Activated T-helper 2 cell treated with anti-CD3 and anti-CD28 coated beads, Interferon-gamma antibody, Interleukin-2, Interleukin-4, amounts not matched to agents 10 μg/mL and 5 μg/mL and 100 μg/mL, durations not matched to agents 14 hours and 24 hours and 36 hours (primary cell): ENCODE measurements around the gene SGK1. TPM values are rescaled to one million over a fixed set of nuclear protein-coding genes. Genes with fewer than 3 reads are reported as not detected.
"Not testable (repeated sequence)": the region's sequence is repeated elsewhere in the genome, so short reads cannot be mapped to it uniquely, and the experiment has no call there.

ENCODE experiments used
- DNase-seq: peaks from one replicate; pipeline ENCODE4 v3.0.0; 2021; ENCODE audit warnings: low spot score
- H3K27ac Mint-ChIP-seq: one replicate; pipeline ENCODE4 v1.8.0; 2021; ENCODE audit warnings: mixed read lengths
- H3K27me3 Mint-ChIP-seq: one replicate; pipeline ENCODE4 v1.8.0; 2021; ENCODE audit warnings: low read depth, mixed read lengths
- H3K36me3 Mint-ChIP-seq: one replicate; pipeline ENCODE4 v1.8.0; 2021; ENCODE audit warnings: low read depth, mixed read lengths
- H3K4me1 Mint-ChIP-seq: one replicate; pipeline ENCODE4 v1.8.0; 2021; ENCODE audit warnings: low read depth, mixed read lengths
- H3K4me3 Mint-ChIP-seq: one replicate; pipeline ENCODE4 v1.8.0; 2021; ENCODE audit warnings: low read depth, mild to moderate bottlenecking, moderate library complexity, mixed read lengths
- H3K9me3 Mint-ChIP-seq: one replicate; pipeline ENCODE4 v1.8.0; 2021; ENCODE audit warnings: mixed read lengths
- intact Hi-C: fragments of 100-400 bp; cut with micrococcal nuclease; formaldehyde crosslinking; loops from one replicate; pipeline ENCODE4 v1.15.1; 2023
- total RNA-seq: library from RNA; stranded (reverse); gene quantifications from 2 replicates; pipeline ENCODE4 v1.2.3, GENCODE V29; 2022

Gene SGK1
- total RNA-seq, 1 donor from 2014 or later: 74.0 TPM

DNA sequence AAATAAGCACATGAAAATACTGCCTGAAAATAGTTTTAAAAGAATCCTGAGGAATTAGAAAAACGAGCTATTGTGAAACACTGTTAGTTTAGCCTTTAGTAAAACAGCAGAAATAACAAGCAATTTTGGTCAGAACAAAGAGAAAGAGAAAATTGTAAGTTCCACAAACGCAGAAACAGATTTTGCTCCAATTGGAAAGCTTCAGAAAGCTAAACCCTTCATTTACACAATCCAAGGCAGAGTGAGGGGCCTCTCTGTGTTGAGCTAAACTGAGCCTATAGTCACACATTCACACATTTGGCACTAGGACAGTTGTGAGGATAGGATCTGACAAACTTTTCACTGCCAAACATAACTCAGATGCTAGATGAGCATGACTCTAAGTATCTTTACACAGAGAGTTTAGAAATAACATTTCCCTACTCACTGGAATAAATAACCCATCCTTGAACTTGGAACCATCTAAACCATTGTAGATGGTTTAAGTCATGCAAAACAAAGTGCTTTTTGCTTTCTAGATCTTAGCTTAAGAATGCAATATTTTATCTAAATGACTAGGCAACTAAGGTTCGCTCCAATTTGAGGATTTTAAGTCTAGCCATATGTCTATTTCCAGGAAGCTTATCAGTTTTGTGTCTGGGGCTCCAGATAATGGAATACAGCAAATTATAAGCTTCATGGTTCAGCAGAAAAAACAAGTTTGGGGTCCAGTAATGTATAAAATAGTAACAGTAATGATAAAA, 122.6 kb downstream of the SGK1 start:
- Mint-ChIP-seq H3K9me3 (peaks cover 3% of the 10 kb centered on the region), H3K4me1 (peaks cover 24% of the 10 kb centered on the region), H3K4me3 (no peak overlapping the region), H3K36me3 (no peaks in the 10 kb centered on the region), H3K27me3 (no peaks in the 10 kb centered on the region), H3K27ac (no peak overlapping the region)
- intact Hi-C loops: loop anchor here (5.0 kb wide), 2 partner anchors 52 to 92 kb away; no protein-coding TSS in a partner anchor
- DNase-seq: no peak

DNA sequence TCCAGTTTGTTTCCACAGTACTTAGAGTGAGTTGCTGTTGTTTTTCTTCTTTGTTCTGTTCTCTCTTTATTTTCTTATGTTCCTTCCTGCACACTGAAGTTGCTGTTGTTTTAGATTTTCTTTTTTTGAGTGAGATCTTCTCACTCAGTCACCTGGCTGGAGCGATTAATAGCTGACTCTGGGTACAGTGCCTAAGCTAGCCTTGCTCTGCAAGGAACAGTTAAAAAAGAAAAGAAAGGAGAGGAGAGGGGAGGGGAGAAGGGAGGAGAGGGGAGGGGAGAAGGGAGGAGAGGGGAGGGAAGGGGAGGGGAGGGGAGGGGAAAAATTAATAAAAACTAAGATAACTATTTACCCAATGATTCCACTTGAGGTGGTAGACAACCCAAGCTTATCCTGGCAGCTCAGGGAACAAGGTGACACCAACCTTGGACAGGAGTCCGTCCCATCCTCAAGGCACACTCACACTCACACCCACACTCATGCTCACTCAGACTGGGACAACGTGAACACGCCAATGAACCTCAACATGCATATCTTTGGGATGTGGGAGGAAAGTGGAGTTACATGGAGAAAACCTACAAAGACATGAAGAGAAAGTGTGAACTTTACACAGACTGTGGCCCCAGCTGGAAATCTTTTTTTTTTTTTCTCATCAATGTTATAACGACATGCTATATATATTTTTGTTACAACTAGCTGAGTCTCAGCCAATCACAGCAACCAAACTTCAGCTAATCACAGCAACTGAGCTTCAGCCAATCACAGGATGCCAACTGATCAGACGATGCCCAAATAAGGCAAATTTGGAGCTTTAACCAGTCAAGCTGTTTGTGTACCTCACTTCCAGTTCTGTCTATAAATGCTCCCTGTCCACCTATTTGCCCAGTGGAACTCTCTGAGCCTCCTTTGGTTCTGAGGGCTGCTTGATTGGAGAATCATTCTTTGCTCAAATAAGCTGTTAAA, 124.1 kb downstream of the SGK1 start:
- Mint-ChIP-seq H3K27ac (no peak overlapping the region), H3K27me3 (no peaks in the 10 kb centered on the region), H3K4me1 (peaks cover 18% of the 10 kb centered on the region), H3K4me3 (no peak overlapping the region), H3K36me3 (no peaks in the 10 kb centered on the region), H3K9me3 (peaks cover 3% of the 10 kb centered on the region)
- DNase-seq: no peak
- intact Hi-C loops: no loop called here

DNA sequence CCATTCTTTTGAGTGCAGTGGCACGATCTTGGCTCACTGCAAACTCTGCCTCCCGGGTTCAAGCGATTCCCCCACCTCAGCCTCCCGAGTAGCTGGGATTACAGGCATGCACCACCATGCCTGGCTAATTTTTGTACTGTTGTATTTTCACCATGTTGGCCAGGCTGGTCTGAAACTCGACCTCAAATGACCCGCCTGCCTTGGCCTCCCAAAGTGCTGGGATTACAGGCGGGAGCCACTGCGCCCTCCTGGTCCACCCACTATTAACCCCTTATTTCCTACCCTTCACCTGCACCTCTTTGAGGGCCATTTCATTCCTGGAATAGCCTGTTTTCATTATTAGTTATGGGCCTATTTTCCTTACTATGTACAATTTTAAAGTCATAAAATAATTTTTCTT, 125.3 kb downstream of the SGK1 start:
- H3K9me3 Mint-ChIP-seq, H3K27me3 Mint-ChIP-seq, intact Hi-C loops, H3K36me3 Mint-ChIP-seq, H3K27ac Mint-ChIP-seq, H3K4me3 Mint-ChIP-seq, DNase-seq: not testable (repeated sequence)
- H3K4me1 Mint-ChIP-seq: peaks cover 17% of the 10 kb centered on the region

DNA sequence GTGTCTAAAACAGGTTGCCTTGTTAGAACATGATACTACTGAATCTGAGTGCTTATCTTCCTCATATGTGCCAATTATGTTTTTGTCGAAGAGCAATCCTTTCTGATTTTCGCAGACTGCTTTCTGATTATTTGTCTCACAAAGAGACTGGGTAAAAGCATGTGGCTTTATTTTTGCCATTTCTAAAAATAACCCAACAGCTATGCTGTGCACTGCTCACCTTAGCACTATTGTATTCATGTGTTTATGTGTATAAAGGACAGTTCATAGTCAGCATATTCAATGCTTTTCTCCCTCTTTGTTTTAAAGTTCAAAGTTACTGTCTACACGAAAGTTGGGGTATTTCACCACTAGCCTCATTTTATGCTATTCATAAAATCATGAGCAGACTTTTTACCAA, 127.0 kb downstream of the SGK1 start:
- intact Hi-C loops: no loop called here
- H3K9me3 Mint-ChIP-seq: no peaks in the 10 kb centered on the region
- no peaks in the 10 kb centered on the region for H3K36me3 Mint-ChIP-seq
- no peak overlapping the region for H3K27ac Mint-ChIP-seq
- peaks cover 9% of the 10 kb centered on the region for H3K4me1 Mint-ChIP-seq
- no peaks in the 10 kb centered on the region for H3K27me3 Mint-ChIP-seq
- no peak overlapping the region for H3K4me3 Mint-ChIP-seq
- no peak for DNase-seq

DNA sequence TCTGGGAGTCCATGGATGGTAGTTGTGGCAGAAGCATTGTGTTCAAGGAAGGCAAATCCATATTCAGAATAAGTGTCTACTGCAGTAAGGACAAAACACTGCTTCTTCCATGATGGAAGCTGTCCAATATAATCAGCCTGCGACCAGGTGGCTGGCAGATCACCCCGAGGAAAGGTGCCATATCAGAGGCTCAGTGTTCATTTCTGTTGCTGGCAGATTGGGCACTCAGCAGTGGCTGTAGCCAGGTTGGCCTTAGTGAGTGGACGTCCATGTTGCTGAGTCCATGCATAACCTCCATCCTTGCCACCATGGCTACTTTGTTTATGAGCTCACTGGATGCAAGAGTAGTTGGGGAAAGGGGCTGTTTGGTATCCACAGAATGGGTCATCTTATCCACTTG, 130.2 kb downstream of the SGK1 start:
- no peaks in the 10 kb centered on the region for H3K36me3 Mint-ChIP-seq
- no peak overlapping the region for H3K4me3 Mint-ChIP-seq
- H3K4me1 Mint-ChIP-seq: peaks cover 2% of the 10 kb centered on the region
- no peak overlapping the region for H3K27ac Mint-ChIP-seq
- H3K9me3 Mint-ChIP-seq: no peaks in the 10 kb centered on the region
- DNase-seq: no peak
- no peaks in the 10 kb centered on the region for H3K27me3 Mint-ChIP-seq
- intact Hi-C loops: no loop called here

DNA sequence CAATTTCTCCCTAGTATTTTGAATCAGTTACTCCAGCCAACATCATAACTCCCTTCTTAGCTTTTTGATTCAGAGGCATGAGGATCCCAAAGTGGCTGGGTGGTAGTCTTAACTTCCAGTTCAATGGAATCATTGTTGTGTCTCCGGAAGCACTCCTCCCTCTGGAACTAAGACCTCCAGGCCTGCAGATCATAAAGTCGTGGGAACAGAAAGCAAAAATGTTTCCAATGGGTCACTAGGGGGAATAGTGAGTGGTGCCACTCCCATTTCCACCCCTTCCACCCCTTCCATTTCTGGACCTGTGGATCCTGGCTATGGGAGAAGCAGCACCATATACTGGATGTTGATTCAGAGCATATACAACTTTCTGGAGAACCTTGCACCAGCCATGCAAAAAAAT, 130.8 kb downstream of the SGK1 start:
- intact Hi-C loops: no loop called here
- Mint-ChIP-seq H3K4me1 (peaks cover 2% of the 10 kb centered on the region), H3K36me3 (no peaks in the 10 kb centered on the region), H3K4me3 (no peak overlapping the region), H3K27me3 (no peaks in the 10 kb centered on the region), H3K27ac (no peak overlapping the region), H3K9me3 (no peaks in the 10 kb centered on the region)
- DNase-seq: no peak

DNA sequence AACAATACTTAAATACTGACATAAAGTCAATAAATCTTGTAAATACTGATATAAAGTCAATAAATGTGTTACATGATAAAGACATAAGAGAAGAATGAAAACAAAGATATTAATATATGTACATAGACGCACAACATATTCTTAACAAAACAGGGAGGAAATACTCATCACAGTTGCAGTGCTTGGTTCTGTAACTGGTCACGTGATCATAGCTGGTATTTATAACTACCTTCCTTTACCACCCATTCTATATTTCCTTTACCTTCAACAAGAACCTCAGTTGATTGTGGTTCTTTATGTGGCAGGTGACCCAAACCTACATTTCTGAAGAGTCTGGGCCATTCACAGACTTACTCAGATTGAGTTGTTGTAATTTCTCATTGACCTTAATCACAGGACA, 131.6 kb downstream of the SGK1 start:
- no peak overlapping the region for H3K27ac Mint-ChIP-seq
- DNase-seq: no peak
- H3K4me1 Mint-ChIP-seq: peaks cover 2% of the 10 kb centered on the region
- no peaks in the 10 kb centered on the region for H3K27me3 Mint-ChIP-seq
- intact Hi-C loops: no loop called here
- no peaks in the 10 kb centered on the region for H3K9me3 Mint-ChIP-seq
- no peaks in the 10 kb centered on the region for H3K36me3 Mint-ChIP-seq
- H3K4me3 Mint-ChIP-seq: no peak overlapping the region

DNA sequence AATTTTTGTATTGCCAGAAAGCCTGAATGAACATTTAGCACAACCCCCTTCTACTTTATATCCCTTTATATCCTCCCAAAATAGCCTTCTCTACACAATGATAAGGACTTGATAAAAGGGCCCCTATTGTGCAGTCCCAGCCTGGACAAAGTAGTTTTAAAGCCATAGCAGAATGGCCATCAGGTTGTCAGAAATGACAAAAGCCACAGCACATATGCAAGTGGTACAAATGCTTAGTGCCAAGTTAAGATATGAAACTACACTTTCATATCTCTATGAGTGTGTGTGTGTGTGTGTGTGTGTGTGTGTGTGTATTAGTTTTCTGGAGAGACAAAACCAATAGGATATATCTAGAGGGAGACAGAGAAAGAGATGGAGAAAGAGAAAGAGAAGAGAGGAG, 132.6 kb downstream of the SGK1 start:
- intact Hi-C loops: no loop called here
- no peaks in the 10 kb centered on the region for H3K9me3 Mint-ChIP-seq
- H3K36me3 Mint-ChIP-seq: no peaks in the 10 kb centered on the region
- peaks cover 2% of the 10 kb centered on the region for H3K4me1 Mint-ChIP-seq
- H3K27me3 Mint-ChIP-seq: no peaks in the 10 kb centered on the region
- no peak for DNase-seq
- H3K27ac Mint-ChIP-seq: no peak overlapping the region
- no peak overlapping the region for H3K4me3 Mint-ChIP-seq

DNA sequence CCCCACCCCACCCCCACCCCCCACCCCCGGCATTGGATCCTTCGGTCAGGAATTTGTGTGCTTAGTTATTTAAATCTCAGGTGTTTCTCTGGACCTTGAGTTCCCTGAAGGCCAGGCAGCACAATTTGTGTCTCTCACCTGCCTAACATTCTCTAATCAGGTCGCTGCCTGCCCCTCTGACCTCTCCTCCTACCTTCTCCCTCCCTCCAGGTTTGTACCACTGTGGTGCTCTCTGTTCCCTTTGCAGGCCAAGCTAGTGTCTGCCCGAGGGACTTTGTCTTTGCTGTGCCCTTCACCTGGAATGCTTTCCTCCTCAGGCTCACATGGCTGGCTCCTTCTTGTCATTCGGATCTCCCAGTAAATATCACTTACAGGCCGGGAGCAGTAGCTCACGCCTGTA, 134.1 kb downstream of the SGK1 start:
- no peak overlapping the region for H3K4me3 Mint-ChIP-seq
- no peak overlapping the region for H3K27ac Mint-ChIP-seq
- H3K4me1 Mint-ChIP-seq: peaks cover 4% of the 10 kb centered on the region
- intact Hi-C loops: no loop called here
- H3K9me3 Mint-ChIP-seq: no peaks in the 10 kb centered on the region
- H3K36me3 Mint-ChIP-seq: no peaks in the 10 kb centered on the region
- DNase-seq: no peak
- no peaks in the 10 kb centered on the region for H3K27me3 Mint-ChIP-seq

DNA sequence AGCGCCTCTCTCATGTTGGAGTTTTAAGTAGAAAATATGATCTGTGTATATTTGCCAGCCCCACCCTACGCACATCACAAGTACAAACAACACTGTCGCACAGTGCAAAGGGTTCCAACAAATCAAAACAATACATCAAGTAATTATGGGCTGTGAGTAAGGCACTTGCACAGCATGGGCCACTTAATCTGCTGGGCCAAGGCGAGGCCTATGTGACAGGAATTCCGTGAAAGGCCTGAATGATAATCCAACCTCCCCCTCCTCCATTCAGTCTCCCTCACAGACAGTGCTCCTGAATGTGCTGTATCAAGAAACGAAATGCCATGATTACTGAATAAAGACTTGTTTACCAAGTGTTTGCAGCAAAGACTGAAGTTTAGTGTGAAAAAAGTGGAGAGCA, 135.4 kb downstream of the SGK1 start:
- no peak overlapping the region for H3K27ac Mint-ChIP-seq
- intact Hi-C loops: no loop called here
- no peaks in the 10 kb centered on the region for H3K27me3 Mint-ChIP-seq

DNA sequence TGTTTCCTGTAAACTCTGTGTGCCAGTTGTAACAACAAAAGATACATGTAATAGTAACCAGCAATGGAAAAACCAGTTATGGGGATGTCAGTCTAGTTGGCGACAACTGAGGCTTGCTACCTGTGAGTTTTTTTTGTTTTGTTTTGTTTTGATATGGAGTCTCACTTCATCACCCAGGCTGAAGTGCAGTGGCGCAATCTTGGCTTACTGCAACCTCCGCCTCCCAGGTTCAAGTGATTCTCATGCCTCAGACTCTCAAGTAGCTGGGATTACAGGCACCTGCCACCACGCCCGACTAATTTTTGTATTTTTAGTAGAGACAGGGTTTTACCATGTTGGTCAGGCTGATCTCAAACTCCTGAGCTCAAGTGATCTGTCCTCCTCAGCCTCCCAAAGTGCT, 136.2 kb downstream of the SGK1 start:
- H3K9me3 Mint-ChIP-seq, H3K27ac Mint-ChIP-seq, H3K4me3 Mint-ChIP-seq, DNase-seq, H3K36me3 Mint-ChIP-seq, intact Hi-C loops, H3K27me3 Mint-ChIP-seq: not testable (repeated sequence)
- H3K4me1 Mint-ChIP-seq: peaks cover 12% of the 10 kb centered on the region

More for the DNA sequence above, 135.4 kb downstream of the SGK1 start:
- no peak for DNase-seq
- H3K4me3 Mint-ChIP-seq: no peak overlapping the region
- H3K36me3 Mint-ChIP-seq: no peaks in the 10 kb centered on the region
- no peaks in the 10 kb centered on the region for H3K9me3 Mint-ChIP-seq
- peaks cover 10% of the 10 kb centered on the region for H3K4me1 Mint-ChIP-seq

DNA sequence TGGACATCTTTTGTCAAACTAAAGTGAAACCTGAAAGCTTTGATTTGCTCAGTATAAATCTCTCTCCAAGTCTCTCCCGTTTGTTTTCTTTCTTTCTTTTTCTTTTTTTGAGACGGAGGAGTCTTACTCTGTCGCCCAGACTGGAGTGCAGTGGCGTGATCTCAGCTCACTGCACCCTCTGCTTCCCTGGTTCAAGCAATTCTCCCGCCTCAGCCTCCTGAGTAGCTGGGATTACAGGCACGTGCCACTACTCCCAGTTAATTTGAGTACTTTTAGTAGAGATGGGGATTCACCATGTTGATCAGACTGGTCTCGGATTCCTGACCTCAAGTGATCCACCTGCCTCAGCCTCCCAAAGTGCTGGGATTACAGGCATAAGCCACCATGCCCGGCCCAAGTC, 136.7 kb downstream of the SGK1 start:
- intact Hi-C loops: not testable (repeated sequence)

DNA sequence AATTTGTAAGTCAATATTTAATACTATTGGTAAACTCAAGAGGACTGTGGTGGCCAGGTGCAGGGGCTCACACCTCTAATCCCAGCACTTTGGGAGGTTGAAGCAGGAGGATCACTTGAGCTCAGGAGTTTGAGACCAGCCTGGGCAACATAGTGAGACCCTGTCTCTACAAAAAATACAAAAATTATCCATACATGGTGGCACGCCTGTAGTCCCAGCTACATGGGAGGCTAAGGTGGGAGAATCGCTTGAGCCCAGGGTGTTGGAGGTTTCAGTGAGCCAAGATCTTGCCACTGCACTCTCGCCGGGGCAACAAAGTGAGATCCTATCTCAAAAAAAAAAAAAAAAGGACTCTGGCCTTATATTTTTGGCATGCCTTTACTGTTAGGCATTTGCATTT, 137.4 kb downstream of the SGK1 start:
- DNase-seq, H3K9me3 Mint-ChIP-seq, H3K27ac Mint-ChIP-seq, intact Hi-C loops, H3K4me3 Mint-ChIP-seq, H3K36me3 Mint-ChIP-seq, H3K27me3 Mint-ChIP-seq: not testable (repeated sequence)
- peaks cover 17% of the 10 kb centered on the region for H3K4me1 Mint-ChIP-seq

More for the DNA sequence above, 136.7 kb downstream of the SGK1 start:
- H3K4me1 Mint-ChIP-seq: peaks cover 12% of the 10 kb centered on the region
- H3K27me3 Mint-ChIP-seq, H3K4me3 Mint-ChIP-seq, H3K36me3 Mint-ChIP-seq, H3K9me3 Mint-ChIP-seq, H3K27ac Mint-ChIP-seq, DNase-seq: not testable (repeated sequence)
